Endometrial microvascular endothelial cells (primary cell): ENCODE results near the gene TOR1AIP1. TPM values are rescaled to one million over a fixed set of nuclear protein-coding genes. Genes with fewer than 3 reads are reported as not detected.

Experiments used
- in situ Hi-C: cut with HindIII; loops from 2 replicates; pipeline ENCODE4 v1.10.0; 2017; ENCODE audit warnings: low sequenced_read_pairs, low pct_unique_long_range_greater_than_20kb; ENCODE audit errors: inconsistent ontology term
- total RNA-seq: library from RNA; depleted of rRNA; stranded (reverse); fragments of >200 nt; gene quantifications from one replicate; pipeline ENCODE4 v1.2.3, GENCODE V29; 2015; ENCODE audit errors: inconsistent ontology term

The TOR1AIP1 gene
- total RNA-seq, 1 donor from 2014 or later, result 50.2 TPM

DNA sequence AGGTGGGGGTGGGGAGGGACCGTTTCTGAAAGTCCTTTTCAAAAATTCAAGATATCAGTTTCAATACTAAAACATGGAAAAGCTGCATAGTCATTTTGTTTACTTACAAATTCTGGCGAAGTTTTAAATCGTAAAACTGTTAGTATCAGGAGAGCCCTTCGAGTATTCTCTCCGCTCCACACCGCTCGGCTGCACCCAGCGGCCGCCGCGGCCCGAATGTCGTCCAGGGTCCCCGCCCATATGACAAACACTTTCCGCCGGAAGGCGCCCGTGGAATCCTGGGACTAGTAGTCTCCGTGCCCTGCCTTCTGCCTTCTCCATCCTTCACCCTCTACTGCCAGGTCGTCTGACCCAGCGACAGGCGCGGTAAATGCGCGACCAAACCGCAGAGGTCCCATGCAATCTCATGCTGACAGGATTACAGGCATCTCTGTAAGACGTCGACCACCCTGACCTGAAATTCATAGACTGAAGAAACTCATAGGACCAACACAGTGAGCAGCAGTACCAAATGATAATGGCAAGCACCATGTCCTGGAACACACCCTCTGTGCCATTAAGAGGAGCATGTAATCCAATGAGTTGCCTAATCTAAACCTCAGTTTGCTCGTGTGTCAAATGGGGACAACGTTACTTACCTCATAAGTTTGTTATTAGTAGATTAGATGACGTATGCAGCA, 4.4 kb upstream of the TOR1AIP1 start, which contains the start of gene TOR1AIP2:
Gene TOR1AIP2 (minus strand): TSS at position 218 of the 680 bp plus-strand sequence. CDS start 25,138 bp downstream, outside the sequence.
- in situ Hi-C loops, result no loop called here

DNA sequence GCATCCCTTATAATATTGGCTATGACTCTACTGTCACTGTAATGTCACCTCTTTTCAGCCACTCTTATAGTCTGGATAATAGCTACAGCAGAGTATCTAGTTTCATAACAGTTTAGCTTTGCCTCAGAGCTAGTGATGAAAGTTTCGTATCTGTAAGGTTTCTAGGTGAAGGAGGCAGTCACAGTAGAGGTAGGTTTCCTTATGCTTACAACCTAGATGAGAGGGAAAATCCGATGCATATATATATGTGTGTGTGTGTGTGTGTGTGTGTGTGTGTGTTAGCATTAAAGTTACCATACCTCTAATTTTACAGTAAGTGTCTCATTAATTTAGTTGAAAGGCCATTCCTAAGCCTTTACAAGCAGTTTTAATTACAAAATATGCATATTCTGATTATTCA, 2.3 kb upstream of the TOR1AIP1 start:
- in situ Hi-C loops, result no loop called here

DNA sequence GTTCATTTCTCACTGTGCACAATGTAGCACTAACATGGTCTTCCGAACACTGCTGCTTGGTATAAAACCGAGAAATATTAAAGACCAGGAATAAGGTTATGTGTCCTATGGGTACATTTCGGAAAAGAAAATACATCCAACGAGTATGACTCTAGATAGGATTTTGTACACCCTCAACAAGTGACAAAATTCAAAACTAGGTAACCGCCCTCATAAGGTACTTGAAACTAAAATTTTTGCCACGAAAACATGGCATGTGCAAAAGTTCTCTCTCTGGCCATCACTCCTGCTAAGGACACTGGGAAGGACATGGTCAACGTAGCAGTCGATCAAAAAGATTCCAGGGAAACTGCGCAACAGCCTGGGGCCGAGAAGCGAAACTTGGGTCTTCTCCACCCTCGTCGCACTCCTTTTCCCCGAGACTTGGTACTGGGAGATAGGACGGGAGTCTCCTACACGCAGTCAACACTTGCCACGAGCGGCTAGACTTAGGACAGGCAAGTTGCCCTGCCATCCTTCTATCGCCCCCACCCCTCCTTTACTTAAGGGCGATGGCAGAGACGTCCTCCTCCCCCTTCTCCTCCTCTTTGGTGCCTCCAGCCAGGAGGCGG, 338 bp upstream of the TOR1AIP1 start:
- in situ Hi-C loops, result no loop called here

DNA sequence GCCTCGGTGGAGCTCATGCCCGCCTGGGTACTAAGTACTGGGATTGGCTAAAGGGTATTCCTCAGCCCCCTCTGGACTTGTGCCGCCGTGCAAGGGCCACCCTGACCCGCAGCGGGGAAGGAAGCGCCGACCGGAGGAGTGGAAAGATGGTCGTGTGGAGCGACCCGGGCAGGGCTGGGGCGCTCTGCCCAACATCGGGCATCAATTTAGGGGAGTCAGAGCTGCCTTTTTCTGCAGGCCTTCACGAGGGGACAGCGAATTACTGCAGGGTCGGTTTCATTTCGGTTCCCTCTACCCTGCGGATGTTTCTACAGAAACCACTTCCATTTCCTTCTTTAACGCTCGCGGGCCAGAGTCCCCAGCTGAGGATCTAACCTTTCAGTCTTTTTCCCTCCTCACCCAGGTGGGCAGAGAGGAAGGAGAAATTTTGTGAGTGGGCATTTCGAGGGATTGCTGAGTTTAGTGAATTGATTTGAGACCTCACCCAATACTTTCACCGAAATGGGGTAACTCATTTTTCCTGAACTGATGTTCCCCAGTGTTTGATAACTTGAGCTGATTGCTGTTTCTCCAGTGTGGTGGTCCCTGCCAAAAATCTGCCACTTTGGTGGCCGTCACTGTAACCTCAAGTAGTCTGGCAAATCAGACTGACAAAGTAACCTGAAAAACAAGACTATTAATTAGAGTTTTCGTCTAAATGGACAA, 1.1 kb downstream of the TOR1AIP1 start:
- in situ Hi-C loops, result no loop called here

DNA sequence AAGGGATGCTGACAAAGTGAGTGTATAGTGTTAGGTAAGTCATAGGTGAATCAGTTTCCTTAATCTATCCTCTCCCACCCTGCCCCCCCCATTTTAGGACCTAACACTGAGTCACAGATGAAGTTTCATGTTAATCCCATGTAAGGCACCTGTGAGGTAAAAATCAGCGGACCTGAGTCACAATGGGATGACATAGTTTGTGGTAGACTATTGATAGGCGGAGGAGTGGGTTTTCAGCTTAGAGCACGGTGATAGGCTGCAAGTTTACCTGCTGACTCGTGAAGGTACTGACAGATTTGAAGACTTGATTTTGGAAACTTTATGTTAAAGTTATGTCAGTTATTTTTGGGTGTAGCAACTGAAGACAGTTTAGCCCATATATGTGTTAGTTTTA, 1.7 kb downstream of the TOR1AIP1 start:
- in situ Hi-C loops, result no loop called here

DNA sequence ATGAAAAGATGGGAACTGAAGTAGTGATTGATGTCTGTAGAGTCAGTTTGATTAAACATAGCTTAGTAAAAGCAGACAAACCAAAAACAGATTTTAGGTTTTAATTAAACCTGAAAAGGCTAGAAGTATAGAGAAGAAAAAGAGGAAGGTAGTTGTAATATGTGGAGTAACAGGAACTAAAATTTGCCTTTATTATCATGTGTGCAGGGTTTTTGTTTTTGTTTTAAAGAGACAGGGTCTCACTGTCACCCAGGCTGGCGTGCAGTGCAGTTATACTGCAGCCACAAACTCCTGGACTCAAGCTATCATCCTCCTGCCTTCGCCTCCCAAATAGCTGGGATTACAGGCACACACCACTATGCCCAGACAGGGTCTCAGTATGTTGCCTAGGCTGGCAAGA, 6.0 kb downstream of the TOR1AIP1 start:
- in situ Hi-C loops, result no loop called here

DNA sequence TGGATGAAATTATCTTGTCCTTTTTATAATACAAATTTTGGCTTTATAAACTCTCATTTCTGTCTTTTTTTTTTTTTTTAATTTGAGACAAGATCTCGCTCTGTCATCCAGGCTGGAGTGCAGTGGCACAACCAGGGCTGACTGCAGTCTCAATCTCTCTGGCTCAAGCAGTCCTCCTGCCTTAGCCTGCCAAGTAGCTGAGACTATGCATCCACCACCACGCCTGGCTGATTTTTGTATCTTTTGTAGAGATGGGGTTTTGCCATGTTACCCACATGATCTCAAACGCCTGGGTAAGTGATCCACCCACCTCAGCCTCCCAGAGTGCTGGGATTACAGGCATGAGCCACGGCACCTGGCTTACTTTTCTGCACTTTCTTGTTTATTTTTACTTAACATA, 7.5 kb downstream of the TOR1AIP1 start:
- in situ Hi-C loops, result no loop called here

DNA sequence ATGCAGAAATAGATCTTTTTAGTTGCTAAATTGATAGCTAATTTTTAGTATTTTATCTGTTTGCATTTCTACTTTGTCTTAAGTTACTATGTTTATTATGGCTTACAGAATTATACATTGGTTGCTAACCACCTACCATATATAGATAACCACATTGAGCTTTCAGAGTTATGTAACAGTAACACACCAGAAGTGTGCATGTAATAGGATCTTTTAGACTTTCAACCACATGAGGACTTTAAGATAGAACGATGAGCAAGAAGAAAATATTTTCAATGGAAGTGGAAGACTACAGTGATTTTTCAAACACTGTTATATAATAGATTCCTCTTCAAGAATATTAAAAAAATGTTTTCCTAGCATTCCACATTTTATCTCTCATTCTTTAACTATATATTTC, 28.8 kb downstream of the TOR1AIP1 start:
- in situ Hi-C loops, result no loop called here

DNA sequence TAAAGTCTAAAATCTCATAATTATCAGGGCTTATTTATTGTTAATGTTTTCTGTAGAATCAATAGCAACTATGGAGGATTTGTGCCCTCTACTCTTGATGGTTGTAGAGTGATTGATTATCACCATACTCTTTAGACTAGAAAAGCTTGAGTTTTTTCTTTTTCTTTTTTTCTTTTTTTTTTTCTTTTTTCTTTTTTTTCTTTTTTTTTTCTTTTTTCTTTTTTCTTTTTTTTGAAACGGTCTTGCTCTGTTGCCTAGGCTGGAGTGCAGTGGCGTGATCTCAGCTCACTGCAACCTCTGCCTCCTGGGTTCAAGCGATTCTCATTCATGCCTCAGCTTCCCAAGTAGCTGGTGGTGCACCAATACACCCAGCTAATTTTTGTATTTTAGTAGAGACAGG, 29.7 kb downstream of the TOR1AIP1 start:
- in situ Hi-C loops, result no loop called here

DNA sequence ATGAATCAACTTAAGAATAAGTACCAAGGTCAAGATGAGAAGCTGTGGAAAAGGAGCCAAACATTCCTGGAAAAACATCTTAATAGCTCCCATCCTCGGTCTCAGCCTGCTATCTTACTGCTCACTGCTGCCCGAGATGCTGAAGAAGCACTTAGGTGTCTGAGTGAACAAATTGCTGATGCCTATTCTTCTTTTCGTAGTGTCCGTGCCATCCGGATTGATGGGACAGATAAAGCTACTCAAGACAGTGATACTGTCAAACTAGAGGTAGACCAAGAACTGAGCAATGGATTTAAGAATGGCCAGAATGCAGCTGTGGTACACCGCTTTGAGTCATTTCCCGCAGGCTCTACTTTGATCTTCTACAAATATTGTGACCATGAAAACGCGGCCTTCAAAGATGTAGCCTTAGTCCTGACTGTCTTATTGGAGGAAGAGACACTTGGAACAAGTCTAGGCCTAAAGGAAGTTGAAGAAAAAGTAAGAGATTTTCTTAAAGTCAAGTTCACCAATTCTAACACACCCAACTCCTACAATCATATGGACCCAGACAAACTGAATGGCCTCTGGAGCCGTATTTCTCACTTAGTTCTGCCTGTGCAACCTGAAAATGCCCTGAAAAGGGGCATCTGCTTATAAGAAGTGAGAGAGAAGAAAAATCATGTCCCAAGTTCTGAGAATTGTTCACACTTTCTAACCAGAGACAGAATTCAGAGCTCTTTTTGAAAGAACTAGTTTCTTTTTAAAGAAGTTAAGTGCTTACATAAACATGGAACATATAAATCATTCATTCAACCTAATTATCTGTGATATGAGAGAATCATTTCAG, 35.7 kb downstream of the TOR1AIP1 start:
- in situ Hi-C loops, result no loop called here

DNA sequence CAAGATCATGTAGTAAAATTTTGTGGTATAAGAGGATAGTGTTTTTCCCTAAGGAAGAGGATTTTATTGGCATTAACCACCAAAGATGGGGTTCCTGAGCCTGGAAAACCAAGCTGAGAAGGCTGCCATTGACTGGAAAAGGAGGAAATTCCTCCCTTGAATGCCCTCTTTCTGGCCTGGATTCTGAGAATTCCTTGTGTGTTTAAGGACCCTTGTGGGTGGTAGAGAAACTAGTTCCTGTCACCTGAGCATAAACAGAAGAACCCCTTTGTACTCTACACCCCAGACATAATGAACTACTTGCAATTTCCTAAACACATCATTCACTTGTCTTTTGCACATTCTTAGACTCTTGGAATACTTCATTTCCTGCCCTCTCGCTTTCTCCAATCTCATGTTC, 39.4 kb downstream of the TOR1AIP1 start:
- in situ Hi-C loops, result no loop called here

DNA sequence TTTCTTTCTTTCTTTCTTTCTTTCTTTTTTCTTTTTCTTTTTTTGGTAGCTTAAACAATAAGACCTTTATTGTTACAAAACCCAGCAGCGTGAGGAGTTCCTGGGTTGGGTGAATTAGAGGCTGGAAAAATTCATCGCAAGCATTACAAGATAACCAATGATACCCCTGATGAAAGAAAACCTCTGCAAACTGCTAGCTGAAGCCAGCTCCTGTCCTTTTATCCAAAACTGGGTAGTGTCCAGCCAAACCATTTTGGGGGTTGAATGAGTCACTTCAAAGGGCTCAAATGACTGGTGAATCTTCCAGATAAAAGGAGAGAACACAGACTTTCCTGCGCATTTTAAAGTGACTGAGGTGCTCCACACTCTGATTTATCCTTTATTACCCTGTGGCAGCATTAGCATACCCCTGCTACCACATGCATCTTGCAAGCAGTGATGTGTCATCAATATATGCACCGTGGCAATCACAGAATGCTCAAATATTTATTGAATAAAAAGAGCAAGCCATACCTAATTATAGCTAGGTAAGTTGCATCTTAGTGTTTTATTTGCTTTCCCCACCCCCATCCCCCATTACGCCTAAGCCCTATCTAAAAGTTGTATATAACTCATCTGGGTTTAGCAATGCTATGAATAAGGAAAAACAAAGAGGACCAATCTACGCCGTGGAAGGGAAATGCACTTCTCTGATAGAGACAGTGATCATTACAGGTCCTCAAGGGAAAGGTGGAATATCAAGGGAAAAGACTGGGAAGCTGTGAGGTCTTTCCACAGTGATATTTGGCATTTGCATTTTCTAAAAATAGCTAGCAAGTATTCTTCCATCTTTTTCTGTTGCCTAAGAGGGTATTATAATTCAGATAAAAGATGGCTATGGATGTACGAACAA, 40.1 kb downstream of the TOR1AIP1 start:
- in situ Hi-C loops, result no loop called here

DNA sequence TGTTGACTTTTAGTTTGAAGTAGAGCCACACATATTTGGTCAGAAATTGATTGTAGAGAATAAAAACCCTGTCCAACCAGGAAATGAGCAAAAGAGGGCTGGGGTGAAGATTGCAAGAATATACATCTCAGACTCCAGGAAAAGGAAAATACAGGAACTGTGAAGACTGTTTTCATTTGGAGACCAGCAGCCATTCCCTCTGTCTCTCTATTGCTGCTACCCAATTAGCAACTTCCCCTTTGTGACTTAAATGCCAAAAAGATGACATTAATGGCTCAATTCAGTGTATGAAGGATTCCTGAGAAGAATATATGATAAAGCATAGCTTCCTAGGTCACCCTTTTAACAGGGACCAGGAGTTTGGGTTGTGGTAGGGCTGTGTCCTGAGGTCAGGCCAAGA, 40.9 kb downstream of the TOR1AIP1 start:
- in situ Hi-C loops, result no loop called here

DNA sequence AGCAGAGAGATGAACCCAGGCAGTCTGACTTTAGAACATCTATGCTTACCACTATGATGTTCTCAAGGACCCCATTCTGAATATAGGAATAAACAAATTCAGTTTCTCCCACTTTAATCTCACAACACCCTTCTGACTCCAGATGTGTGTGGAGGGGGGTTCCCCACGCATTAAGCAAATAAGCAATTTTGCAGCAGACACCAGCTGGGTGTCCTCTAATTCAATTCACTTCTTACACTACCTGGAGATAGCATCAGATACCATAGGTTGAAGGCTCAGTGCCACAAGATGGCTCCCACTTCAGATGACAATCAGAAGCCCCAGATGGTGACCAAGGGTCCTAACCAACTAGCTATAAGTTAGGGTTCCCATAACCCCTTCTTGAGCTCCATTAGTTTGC, 42.2 kb downstream of the TOR1AIP1 start:
- in situ Hi-C loops, result no loop called here

DNA sequence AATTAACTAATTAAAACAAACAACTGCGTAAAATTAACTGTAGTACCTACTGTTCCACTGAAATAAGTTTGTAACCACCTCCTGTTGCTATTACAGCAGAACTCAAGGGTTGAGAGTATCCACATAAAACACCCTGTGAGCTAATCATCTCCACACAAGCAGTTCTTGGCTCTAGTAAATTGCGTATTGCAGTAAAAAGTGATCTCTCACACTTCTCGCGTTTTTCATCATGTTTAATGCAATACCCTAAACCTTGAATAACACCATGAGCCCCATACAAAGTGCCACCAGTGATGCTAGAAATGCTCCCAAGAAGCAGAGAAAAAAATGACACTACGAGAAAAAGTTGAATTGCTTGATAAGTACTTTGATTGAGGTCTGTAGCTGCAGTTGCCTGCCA, 43.2 kb downstream of the TOR1AIP1 start:
- in situ Hi-C loops, result no loop called here

DNA sequence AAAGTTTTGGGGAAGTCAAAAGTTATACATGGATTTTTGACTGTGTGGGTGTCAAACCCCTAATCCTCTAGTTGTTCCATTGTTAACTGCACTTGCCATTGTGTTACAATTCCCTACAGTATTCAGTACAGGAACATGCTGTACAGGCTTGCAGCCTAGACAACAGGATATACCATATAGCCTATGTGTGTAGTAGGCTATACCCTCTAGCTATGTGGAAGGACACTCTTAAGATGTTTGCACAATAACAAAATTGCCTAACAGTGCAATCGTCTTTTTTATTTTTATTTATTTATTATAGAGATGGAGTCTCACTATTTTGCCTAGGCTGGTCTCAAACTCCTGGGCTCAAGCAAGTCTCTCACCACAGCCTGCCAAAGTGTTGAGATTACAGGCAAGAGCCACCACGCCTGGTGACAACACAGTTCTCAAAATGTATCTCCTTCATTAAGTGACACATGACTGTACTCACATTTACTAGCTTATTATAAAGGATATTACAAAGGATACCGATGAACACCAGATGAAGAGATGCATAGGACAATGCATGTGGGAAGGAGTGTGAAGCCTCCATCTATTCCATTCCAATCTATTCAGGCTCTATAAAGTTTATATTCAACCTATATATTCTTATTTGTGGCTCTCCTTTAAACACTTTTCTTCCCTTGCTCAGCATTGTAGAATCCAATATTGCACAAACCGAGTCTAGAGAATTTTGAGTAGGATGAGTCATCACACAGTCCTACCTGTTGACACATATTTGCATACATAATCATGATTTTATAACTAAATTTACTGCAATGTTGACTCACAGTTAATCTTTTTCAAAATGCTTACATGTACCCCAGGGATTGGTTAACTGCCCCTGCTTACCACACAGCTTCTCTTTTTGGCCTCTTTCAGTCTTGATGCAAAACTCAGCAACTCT, 44.1 kb downstream of the TOR1AIP1 start:
- in situ Hi-C loops, result no loop called here

DNA sequence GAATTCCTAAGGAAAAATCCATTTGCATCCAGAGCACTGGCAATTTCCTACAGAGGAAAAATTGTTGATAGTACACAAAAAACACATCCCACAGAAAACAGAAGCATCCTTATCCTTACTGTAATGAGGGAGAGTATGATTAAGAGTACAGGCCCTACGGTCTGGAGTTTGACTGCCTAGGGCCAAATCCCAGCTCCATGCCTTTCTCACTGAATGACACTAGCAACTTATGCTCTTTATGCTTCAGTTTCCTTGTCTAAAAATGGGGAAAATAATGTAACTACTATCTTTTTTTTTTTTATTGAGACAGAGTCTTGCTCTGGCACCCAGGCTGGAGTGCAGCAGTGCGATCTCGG, 44.7 kb downstream of the TOR1AIP1 start:
- in situ Hi-C loops, result no loop called here
